Measurements from ENCODE around the gene C16orf82.

C16orf82 gene

DNA sequence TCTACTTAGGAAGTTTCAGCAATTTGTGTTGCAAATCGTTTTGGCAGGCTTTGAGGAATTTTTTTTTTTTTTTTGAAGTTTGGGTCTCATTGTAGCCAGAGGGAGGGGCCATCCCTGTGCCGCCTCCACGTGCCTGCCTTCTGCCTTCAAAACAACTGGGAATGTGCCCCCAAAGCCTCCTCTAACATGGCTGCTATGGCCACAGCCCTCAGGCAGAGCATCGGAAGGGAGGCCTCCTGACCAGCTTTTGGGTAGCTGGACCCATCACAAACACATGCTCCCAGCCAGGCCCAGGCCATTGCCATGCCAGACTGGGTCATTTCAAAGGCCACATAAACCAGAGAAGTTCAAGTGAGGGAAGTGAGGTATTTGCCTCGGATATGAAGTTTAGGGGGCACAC is 21.5 kb downstream of the C16orf82 start:
- peaks cover 9% of the 10 kb centered on the region for H3K4me1 ChIP-seq (ENCODE audit: insufficient read depth, low read length)
- H3K27me3 ChIP-seq (ENCODE audit: insufficient read depth, low read length), result no peaks in the 10 kb centered on the region
- no peaks in the 10 kb centered on the region for H3K36me3 ChIP-seq (ENCODE audit: insufficient read depth, low read length)
- no peak overlapping the region for H3K27ac ChIP-seq (ENCODE audit: low read depth, low read length)
- WGBS, result 70% methylated on average over 5 of the region's 5 CpGs
- no peak overlapping the region for H3K9ac ChIP-seq (ENCODE audit: low read depth, low read length)
- H3K9me3 ChIP-seq (ENCODE audit: insufficient read depth, low read depth, low read length), result no peaks in the 10 kb centered on the region
- no peak overlapping the region for H3K4me3 ChIP-seq (ENCODE audit: low read length)

GRCh38 chr16:27096375-27096774 is 29.6 kb downstream of the C16orf82 start:
- Histone ChIP-seq H3K4me1 (ENCODE audit: insufficient read depth, low read length) (no peaks in the 10 kb centered on the region), H3K9me3 (ENCODE audit: insufficient read depth, low read depth, low read length) (no peaks in the 10 kb centered on the region), H3K9ac (ENCODE audit: low read depth, low read length) (no peak overlapping the region), H3K36me3 (ENCODE audit: insufficient read depth, low read length) (no peaks in the 10 kb centered on the region), H3K27ac (ENCODE audit: low read depth, low read length) (no peak overlapping the region), H3K4me3 (ENCODE audit: low read length) (no peak overlapping the region), H3K27me3 (ENCODE audit: insufficient read depth, low read length) (no peaks in the 10 kb centered on the region)
- WGBS, result 86% methylated on average over 2 of the region's 2 CpGs

DNA sequence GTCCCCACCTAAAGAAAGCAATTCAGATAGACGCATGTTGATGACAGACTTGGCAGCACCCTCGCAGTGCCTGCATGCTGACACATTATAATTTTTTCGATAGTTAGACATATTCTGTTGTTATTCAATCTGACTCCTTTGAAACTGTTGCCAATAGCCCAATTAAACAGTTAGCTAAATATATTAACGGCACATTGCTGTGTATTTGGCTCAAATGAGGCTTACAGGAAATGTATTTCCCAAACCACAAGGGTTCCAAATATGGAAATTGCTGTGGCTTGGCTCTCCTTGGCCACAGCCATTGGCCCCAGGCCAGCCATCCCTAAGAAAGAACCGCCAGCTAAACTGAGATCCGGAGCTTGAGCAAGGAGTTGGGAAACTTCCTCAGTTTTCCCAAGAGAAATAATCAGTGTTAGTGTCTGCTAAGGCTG is 31.1 kb downstream of the C16orf82 start:
- H3K27ac ChIP-seq (ENCODE audit: low read depth, low read length), result no peak overlapping the region
- no peak overlapping the region for H3K9ac ChIP-seq (ENCODE audit: low read depth, low read length)
- WGBS, result 93% methylated on average over 5 of the region's 6 CpGs
- no peak overlapping the region for H3K4me3 ChIP-seq (ENCODE audit: low read length)
- no peaks in the 10 kb centered on the region for H3K4me1 ChIP-seq (ENCODE audit: insufficient read depth, low read length)
- H3K27me3 ChIP-seq (ENCODE audit: insufficient read depth, low read length), result no peaks in the 10 kb centered on the region
- no peaks in the 10 kb centered on the region for H3K36me3 ChIP-seq (ENCODE audit: insufficient read depth, low read length)
- H3K9me3 ChIP-seq (ENCODE audit: insufficient read depth, low read depth, low read length), result no peaks in the 10 kb centered on the region

- Histone ChIP-seq H3K27ac (ENCODE audit: low read depth, low read length) (no peak overlapping the region), H3K4me3 (ENCODE audit: low read length) (no peak overlapping the region), H3K9ac (ENCODE audit: low read depth, low read length) (no peak overlapping the region), H3K4me1 (ENCODE audit: insufficient read depth, low read length) (no peaks in the 10 kb centered on the region), H3K9me3 (ENCODE audit: insufficient read depth, low read depth, low read length) (no peaks in the 10 kb centered on the region), H3K27me3 (ENCODE audit: insufficient read depth, low read length) (no peaks in the 10 kb centered on the region), H3K36me3 (ENCODE audit: insufficient read depth, low read length) (no peaks in the 10 kb centered on the region)
- 95% methylated on average over 2 of the region's 3 CpGs for WGBS
These were observed 31.8 kb downstream of the C16orf82 start for GRCh38 chr16:27098366-27099049.

DNA sequence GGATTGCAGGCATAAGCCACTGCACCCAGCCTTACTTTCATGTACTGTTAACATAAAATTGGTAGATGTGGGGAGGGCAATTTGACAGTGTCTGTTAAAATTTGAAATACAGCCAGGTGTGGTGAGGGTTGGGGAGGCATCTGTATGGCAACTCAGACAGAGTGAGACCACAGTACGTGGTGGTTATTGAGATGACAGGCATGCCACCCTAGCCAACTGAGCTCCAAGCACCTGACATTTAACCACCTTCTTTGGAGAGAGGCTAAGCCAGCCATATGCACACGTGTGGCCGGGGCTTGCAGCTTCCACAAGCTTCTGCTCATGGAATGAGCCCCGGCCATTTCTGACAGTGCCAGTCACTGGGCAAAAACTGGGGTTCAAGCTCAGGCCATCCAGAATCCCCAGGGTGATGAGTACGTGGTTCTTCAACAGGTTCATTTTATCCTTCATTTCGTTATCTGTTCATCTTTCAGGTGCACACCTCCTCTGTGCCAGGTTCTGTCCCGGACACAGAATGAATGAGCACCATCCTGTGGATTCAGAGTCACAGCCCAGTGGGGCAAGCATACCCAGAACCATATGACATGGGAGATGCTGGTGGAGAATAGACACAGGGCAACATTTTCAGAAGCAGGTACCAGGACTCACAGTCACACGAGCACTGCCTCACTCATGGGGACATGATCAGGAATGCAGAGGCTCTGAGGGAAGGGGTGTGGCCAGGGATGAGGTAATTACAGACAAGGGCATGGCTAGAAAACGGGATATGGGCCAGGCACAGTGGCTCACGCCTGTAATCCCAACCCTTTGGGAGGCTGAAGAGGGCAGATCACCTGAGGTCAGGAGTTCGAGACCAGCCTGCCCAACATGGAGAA is 36.2 kb downstream of the C16orf82 start:
- WGBS, result 85% methylated on average over 11 of the region's 11 CpGs
- no peaks in the 10 kb centered on the region for H3K4me1 ChIP-seq (ENCODE audit: insufficient read depth, low read length)

DNA sequence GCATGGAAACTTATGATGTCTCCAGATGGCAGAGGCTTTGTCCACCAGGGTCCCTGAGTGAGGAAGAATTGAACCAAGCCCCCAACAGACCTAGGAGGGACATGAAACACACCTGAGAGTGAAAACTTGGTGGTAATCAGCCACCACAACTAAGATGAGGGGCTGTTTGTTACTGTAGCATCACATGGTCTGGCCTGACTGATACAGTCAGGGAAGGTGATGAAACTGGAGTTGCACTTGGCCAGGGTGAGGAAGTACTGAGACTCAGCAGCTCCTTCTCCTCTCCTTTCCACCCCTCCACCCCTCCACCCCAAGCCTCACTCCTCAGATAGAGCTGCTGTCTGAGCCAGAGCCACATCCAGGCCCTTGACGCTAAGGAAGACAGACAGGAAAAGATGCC is 37.2 kb downstream of the C16orf82 start:
- Histone ChIP-seq H3K36me3 (ENCODE audit: insufficient read depth, low read length) (no peaks in the 10 kb centered on the region), H3K27me3 (ENCODE audit: insufficient read depth, low read length) (peaks cover 2% of the 10 kb centered on the region; the same call in 1 of the 2 replicates), H3K4me3 (ENCODE audit: low read length) (no peak overlapping the region), H3K4me1 (ENCODE audit: insufficient read depth, low read length) (no peaks in the 10 kb centered on the region), H3K9ac (ENCODE audit: low read depth, low read length) (no peak overlapping the region), H3K9me3 (ENCODE audit: insufficient read depth, low read depth, low read length) (no peaks in the 10 kb centered on the region), H3K27ac (ENCODE audit: low read depth, low read length) (no peak overlapping the region)
- WGBS, result 93% methylated on average over 1 of the region's 1 CpG

More for the DNA sequence above, 36.2 kb downstream of the C16orf82 start:
- Histone ChIP-seq H3K27me3 (ENCODE audit: insufficient read depth, low read length) (no peaks in the 10 kb centered on the region), H3K9me3 (ENCODE audit: insufficient read depth, low read depth, low read length) (no peaks in the 10 kb centered on the region), H3K36me3 (ENCODE audit: insufficient read depth, low read length) (no peaks in the 10 kb centered on the region), H3K27ac (ENCODE audit: low read depth, low read length) (no peak overlapping the region), H3K4me3 (ENCODE audit: low read length) (no peak overlapping the region), H3K9ac (ENCODE audit: low read depth, low read length) (no peak overlapping the region)

- 93% methylated on average over 6 of the region's 6 CpGs for WGBS
- H3K4me1 ChIP-seq (ENCODE audit: insufficient read depth, low read length), result peaks cover 5% of the 10 kb centered on the region; the same call in 1 of the 2 replicates
- H3K9me3 ChIP-seq (ENCODE audit: insufficient read depth, low read depth, low read length), result no peaks in the 10 kb centered on the region
- H3K4me3 ChIP-seq (ENCODE audit: low read length), result no peak overlapping the region
- no peak overlapping the region for H3K9ac ChIP-seq (ENCODE audit: low read depth, low read length)
- no peak overlapping the region for H3K27ac ChIP-seq (ENCODE audit: low read depth, low read length)
- peaks cover 6% of the 10 kb centered on the region; the same call in 1 of the 2 replicates for H3K27me3 ChIP-seq (ENCODE audit: insufficient read depth, low read length)
- H3K36me3 ChIP-seq (ENCODE audit: insufficient read depth, low read length), result no peaks in the 10 kb centered on the region
These were observed 39.6 kb downstream of the C16orf82 start for GRCh38 chr16:27106305-27106704.

DNA sequence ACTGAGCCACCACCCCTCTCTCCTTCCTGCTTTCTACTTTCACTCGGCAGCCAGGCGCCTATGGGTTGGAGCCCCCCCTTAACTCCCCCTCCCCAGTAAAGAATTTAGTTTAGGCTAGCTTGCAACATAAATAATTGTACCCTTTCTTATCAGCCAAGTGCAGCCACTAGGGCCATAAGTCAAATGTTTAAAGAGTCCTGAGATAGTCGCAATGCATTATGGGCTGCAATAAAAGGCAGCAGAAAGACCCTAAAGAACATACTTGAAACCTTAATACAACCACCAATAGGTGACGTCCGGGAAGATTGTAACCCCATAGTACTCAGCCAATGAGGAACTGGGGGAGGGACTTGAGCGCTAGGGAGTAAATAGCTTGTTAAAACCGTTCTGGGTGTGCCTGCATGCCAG is 40.5 kb downstream of the C16orf82 start:
- Histone ChIP-seq H3K9ac (ENCODE audit: low read depth, low read length) (no peak overlapping the region), H3K27me3 (ENCODE audit: insufficient read depth, low read length) (peaks cover 6% of the 10 kb centered on the region; the same call in 1 of the 2 replicates), H3K9me3 (ENCODE audit: insufficient read depth, low read depth, low read length) (no peaks in the 10 kb centered on the region), H3K36me3 (ENCODE audit: insufficient read depth, low read length) (no peaks in the 10 kb centered on the region), H3K4me1 (ENCODE audit: insufficient read depth, low read length) (peaks cover 5% of the 10 kb centered on the region; the same call in 1 of the 2 replicates), H3K4me3 (ENCODE audit: low read length) (no peak overlapping the region), H3K27ac (ENCODE audit: low read depth, low read length) (no peak overlapping the region)
- 72% methylated on average over 7 of the region's 7 CpGs for WGBS

DNA sequence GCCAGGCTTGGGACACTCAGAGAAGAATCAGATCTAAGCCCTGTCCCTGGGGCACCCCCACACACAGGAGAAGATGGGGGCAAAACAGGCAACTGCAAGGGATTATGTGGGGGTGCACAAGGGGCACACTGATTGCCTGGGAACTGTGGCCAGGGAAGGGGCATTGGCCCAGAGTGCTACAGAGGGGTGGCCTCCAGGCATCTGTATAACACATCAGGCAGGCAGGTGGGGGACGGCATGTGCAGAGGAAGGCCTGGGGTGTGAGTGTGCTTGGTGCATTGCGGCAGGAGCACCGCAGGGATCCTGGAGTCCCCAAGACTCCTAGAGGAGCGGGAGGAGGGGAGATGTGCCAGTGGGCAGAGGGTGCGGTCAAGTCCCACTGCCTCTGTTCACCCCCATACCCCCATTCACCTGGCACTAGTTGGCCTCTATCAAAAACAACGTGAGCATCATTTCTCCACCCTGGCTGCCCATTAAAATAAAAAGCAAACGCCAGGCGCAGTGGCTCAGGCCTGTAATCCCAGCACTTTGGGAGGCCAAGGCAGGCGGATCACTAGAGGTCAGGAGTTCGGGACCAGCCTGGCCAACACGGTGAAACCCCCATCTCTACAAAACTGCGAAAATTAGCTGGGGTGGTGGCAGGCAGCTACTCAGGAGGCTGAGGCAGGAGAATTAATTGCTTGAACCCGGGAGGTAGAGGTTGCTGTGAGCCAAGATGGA is 41.5 kb downstream of the C16orf82 start:
- Histone ChIP-seq H3K9ac (ENCODE audit: low read depth, low read length) (no peak overlapping the region), H3K36me3 (ENCODE audit: insufficient read depth, low read length) (no peaks in the 10 kb centered on the region), H3K27me3 (ENCODE audit: insufficient read depth, low read length) (peaks cover 6% of the 10 kb centered on the region; the same call in 1 of the 2 replicates), H3K27ac (ENCODE audit: low read depth, low read length) (no peak overlapping the region), H3K4me3 (ENCODE audit: low read length) (no peak overlapping the region), H3K9me3 (ENCODE audit: insufficient read depth, low read depth, low read length) (no peaks in the 10 kb centered on the region), H3K4me1 (ENCODE audit: insufficient read depth, low read length) (peaks cover 5% of the 10 kb centered on the region; the same call in 1 of the 2 replicates)
- WGBS, result 89% methylated on average over 13 of the region's 13 CpGs

DNA sequence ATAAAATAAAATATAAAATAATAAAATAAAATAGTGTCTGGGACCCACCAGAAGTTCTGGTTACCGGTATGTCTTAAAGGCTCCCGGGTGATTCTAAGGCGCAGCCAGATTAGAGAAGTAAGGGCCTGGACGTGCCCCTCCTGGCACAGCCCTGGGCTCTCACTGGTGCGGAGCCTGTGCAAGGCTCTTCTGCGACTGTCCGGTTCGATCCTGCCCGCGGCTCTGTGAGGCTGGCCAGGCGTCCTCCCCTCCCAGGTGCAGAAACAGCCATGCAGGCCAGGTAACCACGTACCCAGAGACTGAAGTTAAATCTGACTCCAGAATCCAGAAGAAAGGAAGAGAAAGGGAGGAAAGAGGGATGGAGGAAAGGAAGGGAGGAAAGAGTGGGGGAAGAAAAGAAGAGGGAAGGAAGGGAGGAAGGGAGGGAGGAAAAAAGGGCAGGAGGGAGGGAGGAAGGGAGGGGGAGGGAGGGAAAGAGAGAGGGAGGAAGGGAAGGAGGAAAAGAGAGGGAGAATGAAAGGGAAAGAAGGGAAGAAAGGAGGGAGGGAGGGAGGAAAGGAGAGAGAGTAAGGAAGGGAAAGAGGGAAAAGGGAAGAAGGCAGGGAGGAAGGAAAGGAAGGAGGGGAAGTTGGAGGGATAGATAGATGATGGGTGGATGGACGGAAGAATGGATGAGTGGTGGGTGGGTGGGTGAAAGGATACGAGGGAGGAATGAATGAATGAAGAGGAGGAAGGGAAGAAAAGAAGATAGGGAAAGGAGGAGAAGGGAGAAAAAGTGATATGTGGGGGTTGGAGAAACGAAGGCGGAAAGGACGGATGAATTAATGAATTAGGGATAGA is 42.3 kb downstream of the C16orf82 start:
- H3K4me3 ChIP-seq (ENCODE audit: low read length), result peak overlapping the region; percentile 43

More for the DNA sequence above, 42.3 kb downstream of the C16orf82 start:
- Histone ChIP-seq H3K9me3 (ENCODE audit: insufficient read depth, low read depth, low read length) (no peaks in the 10 kb centered on the region), H3K9ac (ENCODE audit: low read depth, low read length) (no peak overlapping the region), H3K4me1 (ENCODE audit: insufficient read depth, low read length) (peaks cover 5% of the 10 kb centered on the region; the same call in 1 of the 2 replicates), H3K27ac (ENCODE audit: low read depth, low read length) (no peak overlapping the region), H3K27me3 (ENCODE audit: insufficient read depth, low read length) (peaks cover 6% of the 10 kb centered on the region; the same call in 1 of the 2 replicates), H3K36me3 (ENCODE audit: insufficient read depth, low read length) (no peaks in the 10 kb centered on the region)
- 73% methylated on average over 17 of the region's 17 CpGs for WGBS
